Caco-2 (cell line): Measurements from ENCODE around the gene PDE6D. TPM values are rescaled to one million over a fixed set of nuclear protein-coding genes. Genes with fewer than 3 reads are reported as not detected.

ENCODE experiments used
- BruUV-seq: library from RNA; stranded (reverse); fragments of 400-500 nt; replicated peaks from 2 replicates; lab custom pipeline; 2021; lab: Mats Ljungman, UMichigan
- CTCF ChIA-PET: fragments of 300-600 bp; sonication (Branson Sonifier 250); formaldehyde crosslinking; loops from one replicate; lab custom pipeline; 2022; ENCODE audit warnings: antibody characterized with exemption; lab: Charles Lee
- POLR2A ChIA-PET: fragments of 300-600 bp; sonication (Branson Sonifier 250); formaldehyde crosslinking; loops from one replicate; lab custom pipeline; 2022; ENCODE audit warnings: antibody characterized with exemption; lab: Charles Lee
- DNase-seq, 2 experiments: peaks; one replicate each; pipeline versions ENCODE4 v3.0.0 to v3.0.0-alpha.2; 2020 to 2022
- H3K27me3 ChIP-seq: replicated peaks from 2 replicates; pipeline ENCODE4 v1.6.0; 2011; ENCODE audit warnings: low read length; ENCODE audit not compliant: control insufficient read depth, insufficient read depth
- H3K36me3 ChIP-seq: 2 replicates; pipeline ENCODE4 v1.5.1; 2011; ENCODE audit warnings: low read length; ENCODE audit not compliant: control insufficient read depth, insufficient read depth
- H3K4me1 ChIP-seq: fragments of 250-450 bp; sonication (Bioruptor Pico); 2 replicates; pipeline ENCODE4 v1.5.1; 2020; ENCODE audit warnings: mild to moderate bottlenecking
- H3K4me3 ChIP-seq: 2 replicates; pipeline ENCODE4 v1.5.1; 2011; ENCODE audit warnings: low read depth, mild to moderate bottlenecking, control low read depth, low read length
- H3K9me3 ChIP-seq: fragments of 250-450 bp; sonication (Bioruptor Pico); 2 replicates; pipeline ENCODE4 v1.5.1; 2020; ENCODE audit warnings: mild to moderate bottlenecking, moderate library complexity
- H3K27ac Mint-ChIP-seq: one replicate; pipeline ENCODE4 v1.8.0; 2022; ENCODE audit warnings: mixed read lengths; ENCODE audit not compliant: unreplicated experiment
- H3K27me3 Mint-ChIP-seq: one replicate; pipeline ENCODE4 v1.8.0; 2022; ENCODE audit warnings: mixed read lengths; ENCODE audit not compliant: insufficient read depth, unreplicated experiment
- H3K36me3 Mint-ChIP-seq: one replicate; pipeline ENCODE4 v1.8.0; 2022; ENCODE audit warnings: mild to moderate bottlenecking, mixed read lengths; ENCODE audit not compliant: insufficient read depth, unreplicated experiment
- H3K4me1 Mint-ChIP-seq: one replicate; pipeline ENCODE4 v1.8.0; 2022; ENCODE audit warnings: low read depth, mixed read lengths; ENCODE audit not compliant: unreplicated experiment
- H3K4me3 Mint-ChIP-seq: one replicate; pipeline ENCODE4 v1.8.0; 2022; ENCODE audit warnings: mild to moderate bottlenecking, moderate library complexity, mixed read lengths; ENCODE audit not compliant: unreplicated experiment
- H3K9me3 Mint-ChIP-seq: one replicate; pipeline ENCODE4 v1.8.0; 2022; ENCODE audit warnings: mixed read lengths; ENCODE audit not compliant: unreplicated experiment
- CTCF ChIP-seq, 2 experiments: fragments of 200-600 bp in 1 of 2; IDR thresholded peaks; 1 replicate in 1 of 2; 2 replicates in 1 of 2; pipeline versions ENCODE4 v1.5.1 to v1.8.0; 2011 to 2022; ENCODE audit warnings: antibody characterized with exemption in 1 of 2, control low read depth in 1 of 2, inconsistent platforms in 1 of 2, low read depth in 1 of 2, low read length in 1 of 2, mild to moderate bottlenecking in 1 of 2, moderate library complexity in 1 of 2; ENCODE audit not compliant: insufficient read depth in 1 of 2, severe bottlenecking in 1 of 2, unreplicated experiment in 1 of 2
- intact Hi-C: fragments of 100-400 bp; cut with micrococcal nuclease; formaldehyde crosslinking; loops from one replicate; pipeline ENCODE4 v1.10.0; 2022; ENCODE audit not compliant: unreplicated experiment
- total RNA-seq: library from RNA; stranded (reverse); gene quantifications from 2 replicates; pipeline ENCODE4 v1.2.3, GENCODE V29; 2022

The PDE6D gene
- total RNA-seq, 1 experiment from 2014 or later: 9.1 TPM

DNA sequence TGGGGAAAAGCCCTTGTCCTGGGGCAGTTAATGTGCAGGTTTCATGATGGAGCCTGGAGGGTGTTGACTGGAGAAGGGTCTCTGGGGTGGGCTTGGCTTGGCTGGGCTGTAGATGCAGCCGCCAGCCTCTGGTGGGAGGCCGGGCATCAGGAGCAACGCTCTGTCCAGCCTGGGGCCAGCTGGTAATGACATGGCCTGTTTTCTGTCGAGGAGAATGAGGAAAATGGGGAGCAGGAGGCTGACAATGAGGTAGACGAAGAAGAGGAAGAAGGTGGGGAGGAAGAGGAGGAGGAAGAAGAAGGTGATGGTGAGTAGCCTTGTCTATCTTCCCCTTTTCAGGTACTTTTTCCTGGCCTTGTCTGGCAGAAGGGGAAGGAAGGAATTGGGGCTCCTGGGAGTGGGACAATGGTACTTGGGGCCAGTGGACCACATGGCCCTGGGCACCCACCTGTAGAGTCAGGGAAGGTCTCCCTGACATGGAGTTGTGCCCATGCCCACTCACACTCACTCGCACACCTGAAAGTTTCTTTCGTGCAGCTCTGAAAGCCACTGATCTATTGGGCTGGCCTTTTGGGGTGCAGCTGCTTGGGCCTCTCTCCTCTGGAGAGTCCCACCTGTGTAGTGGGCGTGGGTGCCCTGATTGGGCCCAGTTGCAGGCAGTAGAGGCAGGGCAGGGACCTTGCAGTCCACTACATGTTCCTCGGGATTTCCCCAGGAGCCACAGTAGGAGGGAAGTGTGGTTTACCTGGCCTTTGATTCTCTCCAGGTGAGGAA lies 69.2 kb downstream of the PDE6D start:
- intact Hi-C loops: loop anchor here (10.0 kb wide), 1 partner anchor 73 kb away; the partner anchor contains the start of genes COPS7B and PDE6D
- Histone ChIP-seq H3K4me3 (peak overlapping the region; percentile 89), H3K4me1 (peaks cover 11% of the 10 kb centered on the region), H3K9me3 (no peaks in the 10 kb centered on the region), H3K36me3 (peaks cover 3% of the 10 kb centered on the region), H3K27me3 (no peaks in the 10 kb centered on the region)
- H3K27me3 Mint-ChIP-seq: no peaks in the 10 kb centered on the region
- ChIA-PET POLR2A (no interaction called here), CTCF (no interaction called here)
- no peak for TF ChIP-seq CTCF (IDR thresholded peaks at IDR 0.05; ENCODE audit: insufficient read depth in 1 of 2, low read depth in 1 of 2, low read length in 1 of 2, severe bottlenecking in 1 of 2, unreplicated experiment in 1 of 2)
- peak overlapping the region; percentile 88 for H3K4me3 Mint-ChIP-seq
- H3K4me1 Mint-ChIP-seq: peaks cover 16% of the 10 kb centered on the region
- no peak for DNase-seq
- H3K36me3 Mint-ChIP-seq: peaks cover 88% of the 10 kb centered on the region
- H3K27ac Mint-ChIP-seq: peak overlapping the region; percentile 79
- no peaks in the 10 kb centered on the region for H3K9me3 Mint-ChIP-seq
- BruUV-seq: no TSS peak

GRCh38 chr2:231710799-231711676 lies 70.0 kb downstream of the PDE6D start:
- Histone ChIP-seq H3K27me3 (no peaks in the 10 kb centered on the region), H3K4me3 (peak overlapping the region; percentile 89), H3K36me3 (peaks cover 3% of the 10 kb centered on the region), H3K9me3 (no peaks in the 10 kb centered on the region), H3K4me1 (peaks cover 11% of the 10 kb centered on the region)
- ChIA-PET POLR2A (no interaction called here), CTCF (no interaction called here)
- BruUV-seq: no TSS peak
- TF ChIP-seq CTCF (IDR thresholded peaks at IDR 0.05; ENCODE audit: insufficient read depth in 1 of 2, low read depth in 1 of 2, low read length in 1 of 2, severe bottlenecking in 1 of 2, unreplicated experiment in 1 of 2): no peak
- H3K4me3 Mint-ChIP-seq: peak overlapping the region; percentile 88
- H3K4me1 Mint-ChIP-seq: peaks cover 14% of the 10 kb centered on the region
- peak in 1 of 2 experiments; percentile 41 for DNase-seq
- H3K9me3 Mint-ChIP-seq: no peaks in the 10 kb centered on the region
- peaks cover 96% of the 10 kb centered on the region for H3K36me3 Mint-ChIP-seq
- H3K27ac Mint-ChIP-seq: peak overlapping the region; percentile 79
- intact Hi-C loops: loop anchor here (10.0 kb wide), 1 partner anchor 74 kb away; the partner anchor contains the start of genes COPS7B and PDE6D
- no peaks in the 10 kb centered on the region for H3K27me3 Mint-ChIP-seq
